Activated T-cell treated with anti-CD3 and anti-CD28 coated beads, Interleukin-2, amount 50 U/mL, for 72 hours (primary cell): ENCODE data around the gene LIF. TPM values are rescaled to one million over a fixed set of nuclear protein-coding genes. Genes with fewer than 3 reads are reported as not detected.
A peak's percentile ranks its signal among the peaks of the same experiment; 100 is the strongest.

Experiments
- ATAC-seq, 2 donors: fragments of 150-1000 bp; cut with Tn5 transposase; replicated peaks in 1 of 2; 2 replicates each; pipeline ENCODE4 v1.10.0; 2021; ENCODE audit warnings: moderate library complexity in 2 of 2, mild to moderate bottlenecking in 1 of 2
- DNase-seq, 2 donors: peaks; one replicate each; pipeline ENCODE4 v3.0.0; 2021 to 2022; ENCODE audit warnings: mixed read lengths in 1 of 2
- H3K27ac Mint-ChIP-seq: one replicate; pipeline ENCODE4 v1.8.0; 2022; ENCODE audit warnings: mild to moderate bottlenecking, moderate library complexity, mixed read lengths
- H3K27me3 Mint-ChIP-seq: one replicate; pipeline ENCODE4 v1.8.0; 2022; ENCODE audit warnings: low read depth, mixed read lengths
- H3K36me3 Mint-ChIP-seq, 2 donors: one replicate each; pipeline ENCODE4 v1.8.0; 2022; ENCODE audit warnings: mixed read lengths in 2 of 2, mild to moderate bottlenecking in 1 of 2; ENCODE audit not compliant: insufficient read depth in 2 of 2
- H3K4me1 Mint-ChIP-seq: one replicate; pipeline ENCODE4 v1.8.0; 2022; ENCODE audit warnings: low read depth, mixed read lengths
- H3K4me3 Mint-ChIP-seq, 2 donors: one replicate each; pipeline ENCODE4 v1.8.0; 2022; ENCODE audit warnings: mild to moderate bottlenecking in 2 of 2, mixed read lengths in 2 of 2, moderate library complexity in 2 of 2
- H3K9me3 Mint-ChIP-seq, 2 donors: one replicate each; pipeline ENCODE4 v1.8.0; 2022; ENCODE audit warnings: mixed read lengths in 2 of 2
- total RNA-seq, 2 donors: library from RNA; stranded (reverse); gene quantifications; one replicate each; pipeline ENCODE4 v1.2.3, GENCODE V29; 2022

LIF gene
- 10 to 100 TPM; 67.9 to 71.3 TPM for total RNA-seq

GRCh38 chr22:30245985-30246813, at the start of gene LIF:
Gene LIF, minus strand, starts transcription at chr22:30246759. Its CDS starts 64 bp downstream, at chr22:30246695.
- peak; percentile 72 for DNase-seq
- H3K4me1 Mint-ChIP-seq: peaks cover 76% of the 10 kb centered on the region
- no peaks in the 10 kb centered on the region for H3K9me3 Mint-ChIP-seq
- H3K27me3 Mint-ChIP-seq: no peaks in the 10 kb centered on the region
- peak within 1 kb of the TSS; percentile 94 to 99 for H3K4me3 Mint-ChIP-seq
- peaks cover 5 to 6% of the 10 kb centered on the region in 2 donors for H3K36me3 Mint-ChIP-seq
- peak; percentile 76 to 81 for ATAC-seq
- peak within 1 kb of the TSS; percentile 98 for H3K27ac Mint-ChIP-seq

- DNase-seq (no peak), ATAC-seq (no peak)
- Mint-ChIP-seq H3K4me1 (peaks cover 44% of the 10 kb centered on the region), H3K36me3 (peaks cover 0 to 16% of the 10 kb centered on the region in 2 donors), H3K27me3 (no peaks in the 10 kb centered on the region), H3K4me3 (no peak overlapping the region), H3K27ac (peak overlapping the region; percentile 48), H3K9me3 (no peaks in the 10 kb centered on the region)
Observed at GRCh38 chr22:30296324-30296723, 49.8 kb upstream of the LIF start.

GRCh38 chr22:30295576-30295975, 49.0 kb upstream of the LIF start:
- no peak overlapping the region for H3K4me3 Mint-ChIP-seq
- H3K36me3 Mint-ChIP-seq: peaks cover 0 to 15% of the 10 kb centered on the region in 2 donors
- H3K9me3 Mint-ChIP-seq: no peaks in the 10 kb centered on the region
- ATAC-seq (no peak), DNase-seq (no peak)
- H3K27me3 Mint-ChIP-seq: no peaks in the 10 kb centered on the region
- H3K27ac Mint-ChIP-seq: no peak overlapping the region
- peaks cover 38% of the 10 kb centered on the region for H3K4me1 Mint-ChIP-seq

GRCh38 chr22:30294830-30295229, 48.3 kb upstream of the LIF start:
- no peak for DNase-seq
- Mint-ChIP-seq H3K4me3 (no peak overlapping the region), H3K9me3 (no peaks in the 10 kb centered on the region), H3K27ac (no peak overlapping the region), H3K4me1 (peaks cover 45% of the 10 kb centered on the region), H3K36me3 (peaks cover 0 to 15% of the 10 kb centered on the region in 2 donors), H3K27me3 (no peaks in the 10 kb centered on the region)
- no peak for ATAC-seq

- H3K27ac Mint-ChIP-seq: no peak overlapping the region
Observed at GRCh38 chr22:30294066-30294465, 47.5 kb upstream of the LIF start.

GRCh38 chr22:30293026-30293425, 46.5 kb upstream of the LIF start:
- H3K4me3 Mint-ChIP-seq: no peak overlapping the region
- H3K27ac Mint-ChIP-seq: no peak overlapping the region
- DNase-seq (no peak), ATAC-seq (no peak)
- H3K9me3 Mint-ChIP-seq: no peaks in the 10 kb centered on the region
- H3K27me3 Mint-ChIP-seq: no peaks in the 10 kb centered on the region
- H3K4me1 Mint-ChIP-seq: peaks cover 38% of the 10 kb centered on the region
- H3K36me3 Mint-ChIP-seq: peaks cover 0 to 10% of the 10 kb centered on the region in 2 donors

More at GRCh38 chr22:30294066-30294465, 47.5 kb upstream of the LIF start:
- no peaks in the 10 kb centered on the region for H3K27me3 Mint-ChIP-seq
- DNase-seq (no peak), ATAC-seq (no peak)
- H3K36me3 Mint-ChIP-seq: peaks cover 0 to 13% of the 10 kb centered on the region in 2 donors
- peaks cover 45% of the 10 kb centered on the region for H3K4me1 Mint-ChIP-seq
- no peaks in the 10 kb centered on the region for H3K9me3 Mint-ChIP-seq
- H3K4me3 Mint-ChIP-seq: no peak overlapping the region

GRCh38 chr22:30292069-30292970, 45.8 kb upstream of the LIF start:
- Mint-ChIP-seq H3K27me3 (no peaks in the 10 kb centered on the region), H3K36me3 (peaks cover 0 to 10% of the 10 kb centered on the region in 2 donors)

GRCh38 chr22:30291058-30291892, 44.7 kb upstream of the LIF start:
- peaks cover 38% of the 10 kb centered on the region for H3K4me1 Mint-ChIP-seq
- no peak overlapping the region for H3K4me3 Mint-ChIP-seq
- H3K9me3 Mint-ChIP-seq: no peaks in the 10 kb centered on the region
- H3K36me3 Mint-ChIP-seq: peaks cover 0 to 8% of the 10 kb centered on the region in 2 donors
- H3K27ac Mint-ChIP-seq: no peak overlapping the region
- H3K27me3 Mint-ChIP-seq: no peaks in the 10 kb centered on the region
- DNase-seq (no peak), ATAC-seq (no peak)

More at GRCh38 chr22:30292069-30292970, 45.8 kb upstream of the LIF start:
- Mint-ChIP-seq H3K4me3 (no peak overlapping the region), H3K27ac (no peak overlapping the region), H3K4me1 (peaks cover 38% of the 10 kb centered on the region), H3K9me3 (no peaks in the 10 kb centered on the region)
- ATAC-seq: no peak
- DNase-seq: no peak

- no peak overlapping the region for H3K27ac Mint-ChIP-seq
- H3K9me3 Mint-ChIP-seq: no peaks in the 10 kb centered on the region
- H3K27me3 Mint-ChIP-seq: no peaks in the 10 kb centered on the region
- peaks cover 0 to 8% of the 10 kb centered on the region in 2 donors for H3K36me3 Mint-ChIP-seq
- DNase-seq (no peak), ATAC-seq (no peak)
- peaks cover 30% of the 10 kb centered on the region for H3K4me1 Mint-ChIP-seq
- H3K4me3 Mint-ChIP-seq: peak overlapping the region; percentile 90
Observed at GRCh38 chr22:30290342-30291057, 43.9 kb upstream of the LIF start.

- H3K4me3 Mint-ChIP-seq: peak overlapping the region; percentile 90
- no peaks in the 10 kb centered on the region for H3K9me3 Mint-ChIP-seq
- H3K27me3 Mint-ChIP-seq: no peaks in the 10 kb centered on the region
- H3K36me3 Mint-ChIP-seq: peaks cover 0 to 8% of the 10 kb centered on the region in 2 donors
- ATAC-seq: peak; percentile 16 to 25
- H3K27ac Mint-ChIP-seq: peak overlapping the region; percentile 19
- peaks cover 30% of the 10 kb centered on the region for H3K4me1 Mint-ChIP-seq
- DNase-seq: no peak
Observed at GRCh38 chr22:30289980-30290313, 43.4 kb upstream of the LIF start.

GRCh38 chr22:30289141-30289979, 42.8 kb upstream of the LIF start, which contains the start of gene CASTOR1:
Gene CASTOR1, minus strand, starts transcription at chr22:30289505. Its CDS starts 8 bp downstream, at chr22:30289497.
- DNase-seq (peak; percentile 91 to 93), ATAC-seq (peak; percentile 82 to 83)
- H3K27me3 Mint-ChIP-seq: no peaks in the 10 kb centered on the region
- no peaks in the 10 kb centered on the region for H3K9me3 Mint-ChIP-seq
- H3K4me3 Mint-ChIP-seq: peak within 1 kb of the TSS; percentile 90
- peaks cover 0 to 8% of the 10 kb centered on the region in 2 donors for H3K36me3 Mint-ChIP-seq
- H3K27ac Mint-ChIP-seq: peak within 1 kb of the TSS; percentile 60
- H3K4me1 Mint-ChIP-seq: peaks cover 30% of the 10 kb centered on the region
